HepG2 (cell line): ENCODE measurements around the gene RBP2. TPM values are rescaled to one million over a fixed set of nuclear protein-coding genes. Genes with fewer than 3 reads are reported as not detected.

Source experiments
- ATAC-seq: fragments of 200-7000 bp; cut with Tn5 transposase; 3 replicates; pipeline ENCODE4 v1.9.1; 2020; ENCODE audit warnings: mild to moderate bottlenecking, moderate library complexity
- BruUV-seq: library from RNA; stranded (reverse); fragments of 400-500 nt; replicated peaks from 2 replicates; lab custom pipeline; 2021; lab: Mats Ljungman, UMichigan
- CTCF ChIA-PET: fragments of 300-600 bp; formaldehyde crosslinking; extraction: SDS; loops from one replicate; lab custom pipeline; 2021; ENCODE audit warnings: low total read pairs, inconsistent platforms, low intra/inter-chr PET ratio; lab: Yijun Ruan, JAX
- POLR2A ChIA-PET: fragments of 350-600 bp; sonication (Branson Sonifier 250); formaldehyde crosslinking; loops from one replicate; lab custom pipeline; 2020; ENCODE audit warnings: antibody characterized with exemption, inconsistent platforms; lab: Yijun Ruan, JAX
- DNase-seq: peaks from one replicate; pipeline ENCODE4 v3.0.0-alpha.2; 2015; ENCODE audit warnings: low spot score
- FAIRE-seq: peaks from 3 replicates; lab custom pipeline; 2011; peaks lifted over from hg19 to GRCh38; lab: Jason Lieb, UNC
- H2AFZ ChIP-seq: one replicate; pipeline ENCODE4 v1.6.1; 2011; ENCODE audit warnings: low read length, inconsistent platforms
- H3K27ac ChIP-seq: fragments of 300-600 bp; 3 replicates; pipeline ENCODE4 v1.8.0; 2011; ENCODE audit warnings: mixed run types, mild to moderate bottlenecking, mixed read lengths, low read length, inconsistent platforms; ENCODE audit not compliant: insufficient read depth; ENCODE audit errors: extremely low read length
- H3K27me3 ChIP-seq, 2 experiments: fragments of 200-600 bp in 1 of 2; 2 replicates in 1 of 2; 3 replicates in 1 of 2; pipeline versions ENCODE4 v1.6.0 to v1.8.0; 2011; ENCODE audit warnings: low read length in 2 of 2, mild to moderate bottlenecking in 2 of 2, moderate library complexity in 2 of 2, inconsistent platforms in 1 of 2; ENCODE audit not compliant: insufficient read depth in 2 of 2, control insufficient read depth in 1 of 2
- H3K36me3 ChIP-seq, 2 experiments: fragments of 200-600 bp in 1 of 2; replicated peaks in 1 of 2; 2 replicates in 1 of 2; 3 replicates in 1 of 2; pipeline versions ENCODE4 v1.5.1 to v1.8.0; 2011; ENCODE audit warnings: low read length in 2 of 2, inconsistent platforms in 1 of 2; ENCODE audit not compliant: insufficient read depth in 2 of 2, control insufficient read depth in 1 of 2
- H3K4me1 ChIP-seq: 2 replicates; pipeline ENCODE4 v1.5.1; 2012; ENCODE audit warnings: low read length, inconsistent platforms; ENCODE audit not compliant: insufficient read depth
- H3K4me2 ChIP-seq: 2 replicates; pipeline ENCODE4 v1.6.0; 2011; ENCODE audit warnings: low read depth, low read length, inconsistent platforms
- H3K4me3 ChIP-seq, 3 experiments: fragments of 200-600 bp in 1 of 3; sonication (generic), shearing (Covaris generic) in 1 of 3; replicated peaks in 1 of 3; 2 replicates each; pipeline ENCODE4 v1.5.1; 2011 to 2016; ENCODE audit warnings: low read length in 3 of 3, inconsistent platforms in 2 of 3, low read depth in 2 of 3, mild to moderate bottlenecking in 2 of 3, control low read depth in 1 of 3, mixed read lengths in 1 of 3; ENCODE audit not compliant: insufficient read depth in 1 of 3
- H3K79me2 ChIP-seq: one replicate; pipeline ENCODE4 v1.6.1; 2011; ENCODE audit warnings: low read length, inconsistent platforms; ENCODE audit not compliant: insufficient read depth
- H3K9ac ChIP-seq: 2 replicates; pipeline ENCODE4 v1.6.0; 2011; ENCODE audit warnings: mild to moderate bottlenecking, low read depth, low read length, inconsistent platforms; ENCODE audit not compliant: insufficient read depth
- H3K9me3 ChIP-seq: 2 replicates; pipeline ENCODE4 v1.5.1; 2012; ENCODE audit warnings: mild to moderate bottlenecking, low read length
- H4K20me1 ChIP-seq: 2 replicates; pipeline ENCODE4 v1.6.0; 2011; ENCODE audit warnings: inconsistent platforms, mild to moderate bottlenecking, low read length, moderate library complexity; ENCODE audit not compliant: insufficient read depth
- ARNT ChIP-seq: fragments of 450-650 bp; IDR thresholded peaks from 2 replicates; pipeline ENCODE4 v1.6.1; 2017
- BATF2 ChIP-seq: sonication (generic); formaldehyde crosslinking; IDR thresholded peaks from 2 replicates; pipeline ENCODE4 v1.8.0; 2022; ENCODE audit warnings: mild to moderate bottlenecking, missing genetic modification reagents, moderate library complexity
- DPF2 ChIP-seq: sonication (generic); formaldehyde crosslinking; IDR thresholded peaks from 2 replicates; pipeline ENCODE4 v1.4.0; 2020; ENCODE audit warnings: mild to moderate bottlenecking, low read depth, missing genetic modification reagents, borderline replicate concordance
- EED ChIP-seq: sonication (generic); formaldehyde crosslinking; IDR thresholded peaks from 2 replicates; pipeline ENCODE4 v1.5.0; 2020; ENCODE audit warnings: mild to moderate bottlenecking, missing genetic modification reagents
- ERF ChIP-seq: IDR thresholded peaks from 2 replicates; pipeline ENCODE4 v1.6.1; 2018; ENCODE audit warnings: missing biosample characterization, missing genetic modification reagents
- GATA4 ChIP-seq: sonication (generic); IDR thresholded peaks from 2 replicates; pipeline ENCODE4 v1.6.1; 2016; ENCODE audit warnings: antibody characterized with exemption, low read depth, borderline replicate concordance
- KLF15 ChIP-seq: sonication (generic); formaldehyde crosslinking; IDR thresholded peaks from 2 replicates; pipeline ENCODE4 v1.8.1; 2023; ENCODE audit warnings: borderline replicate concordance, mild to moderate bottlenecking, inconsistent platforms, missing genetic modification reagents, mixed read lengths
- RARG ChIP-seq: sonication (generic); formaldehyde crosslinking; IDR thresholded peaks from 2 replicates; pipeline ENCODE4 v1.4.0; 2020; ENCODE audit warnings: low read depth, mild to moderate bottlenecking, missing genetic modification reagents
- THAP9 ChIP-seq: sonication (generic); formaldehyde crosslinking; IDR thresholded peaks from 2 replicates; pipeline ENCODE4; 2020; ENCODE audit warnings: missing genetic modification reagents, mild to moderate bottlenecking, borderline replicate concordance
- ZNF839 ChIP-seq: sonication (generic); formaldehyde crosslinking; IDR thresholded peaks from 2 replicates; pipeline ENCODE4 v1.4.0; 2020; ENCODE audit warnings: missing genetic modification reagents, mild to moderate bottlenecking, borderline replicate concordance
- WGBS: methylation state at CpG from one replicate; pipeline ENCODE4 v1.1.6; 2017; ENCODE audit warnings: low lambda C conversion rate; 5-methylcytosine and 5-hydroxymethylcytosine counted together
- in situ Hi-C: cut with HindIII; loops from 2 replicates; pipeline ENCODE4 v1.10.0; 2017; ENCODE audit warnings: low pct_unique_long_range_greater_than_20kb; ENCODE audit not compliant: extremely low pct_ligation_motif_present
- intact Hi-C: fragments of 100-400 bp; cut with micrococcal nuclease; formaldehyde crosslinking; loops from one replicate; pipeline ENCODE4 v1.10.0; 2022; ENCODE audit not compliant: unreplicated experiment
- polyA plus RNA-seq, 8 experiments: library from polyadenylated mRNA; depleted of rRNA in 3 of 8; stranded (reverse) in 7 of 8; unstranded in 1 of 8; fragments of >200 nt; fragmentation: Illumina TruSeq in 4 of 8; extraction: Trizol in 4 of 8; gene quantifications; 2 replicates each; pipeline versions ENCODE4 v1.2.1 to v1.2.3, GENCODE V29; 2011 to 2016; ENCODE audit warnings: low read depth in 4 of 8, missing spikeins in 1 of 8, mixed read lengths in 1 of 8; ENCODE audit not compliant: insufficient read depth in 1 of 8
- total RNA-seq, 5 experiments: library from RNA; depleted of rRNA; stranded (reverse); fragments of >200 nt; fragmentation: Illumina TruSeq; extraction: Trizol; gene quantifications; 2 replicates each; pipeline ENCODE4 v1.2.3, GENCODE V29; 2016; ENCODE audit warnings: low read depth in 1 of 5

Gene RBP2
- total and polyA plus RNA-seq, 2 of the 13 experiments (the other 11 are each of a cell fraction or from before 2014, with no cell fraction given): 0.17 to 2.5 TPM

GRCh38 chr3:139456386-139456785 is 19.9 kb downstream of the RBP2 start:
- H3K36me3 ChIP-seq: no peaks in the 10 kb centered on the region
- no peaks in the 10 kb centered on the region for H3K79me2 ChIP-seq
- no peak overlapping the region for H3K4me2 ChIP-seq
- H3K27ac ChIP-seq: no peak overlapping the region
- in situ Hi-C loops (no loop called here), intact Hi-C loops (no loop called here)
- no peaks in the 10 kb centered on the region for H4K20me1 ChIP-seq
- no TSS peak for BruUV-seq
- CTCF ChIA-PET: no interaction called here
- no peak overlapping the region for H3K4me3 ChIP-seq
- TF ChIP-seq THAP9 (CRISPR knock-in tag): no peak
- TF ChIP-seq DPF2: no peak
- no peak for TF ChIP-seq ERF (CRISPR knock-in tag)
- TF ChIP-seq EED: no peak
- no peak for TF ChIP-seq GATA4
- no peak for TF ChIP-seq ARNT
- TF ChIP-seq BATF2 (CRISPR knock-in tag): no peak
- no peak for TF ChIP-seq KLF15 (CRISPR knock-in tag)
- no peak for TF ChIP-seq RARG (CRISPR knock-in tag)
- no peak for TF ChIP-seq ZNF839 (CRISPR knock-in tag)
- TF ChIP-seq, all 625 proteins: peak for 0
- Histone ChIP-seq H2AFZ (no peak overlapping the region), H3K27me3 (no peaks in the 10 kb centered on the region), H3K9me3 (no peaks in the 10 kb centered on the region), H3K9ac (no peak overlapping the region), H3K4me1 (no peaks in the 10 kb centered on the region)
- POLR2A ChIA-PET: no interaction called here
- ATAC-seq (no peak), DNase-seq (no peak), FAIRE-seq (no peak)
- 50% methylated on average over 4 of the region's 4 CpGs for WGBS
